HEK293 (cell line): ENCODE data around the gene ALG8.

Experiments
- CTCF ChIA-PET: fragments of 350-600 bp; formaldehyde crosslinking; extraction: SDS; loops from one replicate; lab custom pipeline; 2021; ENCODE audit warnings: antibody characterized with exemption; lab: Yijun Ruan, JAX
- POLR2A ChIA-PET: fragments of 300-600 bp; formaldehyde crosslinking; extraction: SDS; loops from one replicate; lab custom pipeline; 2020; ENCODE audit warnings: antibody characterized with exemption, inconsistent platforms; lab: Yijun Ruan, JAX
- H3K27ac ChIP-seq: fragments of 200-500 bp; sonication (Bioruptor generic); 2 replicates; pipeline ENCODE4 v1.5.1; 2014; ENCODE audit warnings: low read depth, low read length, control low read depth, inconsistent platforms; ENCODE audit errors: extremely low read depth
- H3K36me3 ChIP-seq, 2 experiments: fragments of 200-500 bp in 1 of 2; sonication (Bioruptor generic) in 1 of 2; 1 replicate in 1 of 2; 2 replicates in 1 of 2; pipeline ENCODE4 v1.5.1; 2014 to 2017; ENCODE audit warnings: inconsistent platforms in 2 of 2, low read length in 2 of 2; ENCODE audit not compliant: control insufficient read depth in 2 of 2, insufficient read depth in 1 of 2
- H3K4me1 ChIP-seq: fragments of 200-500 bp; sonication (Bioruptor generic); 2 replicates; pipeline ENCODE4 v1.5.1; 2014; ENCODE audit warnings: mild to moderate bottlenecking, low read length, inconsistent platforms; ENCODE audit not compliant: control insufficient read depth, insufficient read depth
- H3K4me3 ChIP-seq: 2 replicates; pipeline ENCODE4 v1.5.1; 2011; ENCODE audit warnings: low read depth, mild to moderate bottlenecking, control low read depth, low read length, moderate library complexity
- H3K9me3 ChIP-seq: fragments of 200-500 bp; sonication (Bioruptor generic); 2 replicates; pipeline ENCODE4 v1.5.1; 2014; ENCODE audit warnings: low read depth, low read length, inconsistent platforms; ENCODE audit not compliant: control insufficient read depth, insufficient read depth
- GLI2 ChIP-seq: fragments of 450-650 bp; formaldehyde crosslinking; IDR thresholded peaks from 2 replicates; pipeline ENCODE4; 2017; ENCODE audit warnings: missing biosample characterization, missing genetic modification characterization, low read depth, borderline replicate concordance
- SP3 ChIP-seq: fragments of 450-650 bp; formaldehyde crosslinking; IDR thresholded peaks from 2 replicates; pipeline ENCODE4 v1.5.1; 2016; ENCODE audit warnings: missing biosample characterization, missing genetic modification characterization
- ZIC2 ChIP-seq: fragments of 450-650 bp; formaldehyde crosslinking; IDR thresholded peaks from 2 replicates; pipeline ENCODE4 v1.5.1; 2016; ENCODE audit warnings: missing biosample characterization, missing genetic modification characterization
- ZNF140 ChIP-seq: fragments of 450-650 bp; formaldehyde crosslinking; IDR thresholded peaks from 2 replicates; pipeline ENCODE4 v1.5.1; 2016; ENCODE audit warnings: missing biosample characterization, missing genetic modification characterization
- ZNF335 ChIP-seq: fragments of 450-650 bp; formaldehyde crosslinking; conservative IDR thresholded peaks from 2 replicates; pipeline ENCODE4 v1.5.1; 2016; ENCODE audit warnings: missing biosample characterization, missing genetic modification characterization
- ZNF350 ChIP-seq: fragments of 450-650 bp; formaldehyde crosslinking; IDR thresholded peaks from 2 replicates; pipeline ENCODE4 v1.5.0; 2017; ENCODE audit warnings: missing biosample characterization, mild to moderate bottlenecking, missing genetic modification characterization
- ZNF426 ChIP-seq: fragments of 450-650 bp; formaldehyde crosslinking; IDR thresholded peaks from 2 replicates; pipeline ENCODE4 v1.5.1; 2017; ENCODE audit warnings: missing biosample characterization, missing genetic modification characterization, mild to moderate bottlenecking, inconsistent platforms, moderate library complexity
- ZNF514 ChIP-seq: fragments of 450-650 bp; formaldehyde crosslinking; IDR thresholded peaks from 2 replicates; pipeline ENCODE4 v1.5.1; 2016; ENCODE audit warnings: missing biosample characterization, missing genetic modification characterization
- ZNF558 ChIP-seq: fragments of 450-650 bp; formaldehyde crosslinking; IDR thresholded peaks from 2 replicates; pipeline ENCODE4 v1.5.1; 2016; ENCODE audit warnings: missing biosample characterization, missing genetic modification characterization
- ZNF777 ChIP-seq: fragments of 450-650 bp; formaldehyde crosslinking; IDR thresholded peaks from 2 replicates; pipeline ENCODE4 v1.5.1; 2017; ENCODE audit warnings: missing biosample characterization, missing genetic modification characterization, borderline replicate concordance
- TF ChIP-seq, protein P1 (sequence below): fragments of 450-650 bp; formaldehyde crosslinking; IDR thresholded peaks from 2 replicates; pipeline ENCODE4 v1.5.1; 2016; ENCODE audit warnings: missing biosample characterization, missing genetic modification characterization, borderline replicate concordance
- TF ChIP-seq, protein P2 (sequence below): fragments of 450-650 bp; formaldehyde crosslinking; IDR thresholded peaks from 2 replicates; pipeline ENCODE4 v1.5.1; 2016; ENCODE audit warnings: missing biosample characterization, missing genetic modification characterization
- TF ChIP-seq, protein P3 (sequence below): fragments of 450-650 bp; formaldehyde crosslinking; optimal IDR thresholded peaks from 2 replicates; pipeline ENCODE3; 2016; ENCODE audit warnings: missing biosample characterization, mild to moderate bottlenecking, missing genetic modification characterization
- TF ChIP-seq, protein P4 (sequence below): fragments of 450-650 bp; formaldehyde crosslinking; IDR thresholded peaks from 2 replicates; pipeline ENCODE4 v1.5.1; 2016; ENCODE audit warnings: missing biosample characterization, missing genetic modification characterization
- TF ChIP-seq, protein P5 (sequence below): fragments of 450-650 bp; formaldehyde crosslinking; IDR thresholded peaks from 2 replicates; pipeline ENCODE4 v1.5.1; 2016; ENCODE audit warnings: missing biosample characterization, missing genetic modification characterization

Gene ALG8

DNA sequence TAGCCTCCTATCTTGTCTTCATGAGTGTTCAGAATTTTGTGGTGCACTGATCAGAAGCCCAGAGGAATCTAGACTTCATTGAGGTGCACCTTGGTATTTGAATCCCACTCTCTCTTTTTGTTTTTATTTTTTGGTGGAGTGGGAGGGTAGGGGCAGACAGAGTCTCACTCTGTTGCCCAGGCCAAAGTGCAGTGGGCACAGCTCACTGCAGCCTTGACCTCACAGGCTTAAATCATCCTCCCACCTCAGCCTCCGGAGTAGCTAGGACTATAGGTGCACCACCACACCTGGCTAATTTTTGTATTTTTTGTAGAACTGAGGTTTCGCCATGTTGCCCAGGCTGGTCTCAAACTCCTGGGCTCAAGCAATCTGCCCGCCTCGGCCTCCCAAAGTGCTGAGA is 10.9 kb upstream of the ALG8 start:
- no peak overlapping the region for H3K27ac ChIP-seq
- no peaks in the 10 kb centered on the region for H3K4me1 ChIP-seq
- no peaks in the 10 kb centered on the region for H3K9me3 ChIP-seq
- CTCF ChIA-PET: interaction anchor here (0.5 to 1.2 kb wide), 3 partner anchors 104 to 707 kb away, joined by 3 to 4 read pairs (median 3); no protein-coding TSS in a partner anchor
- POLR2A ChIA-PET: interaction anchor here (0.6 kb wide), 1 partner anchor 11 kb away, joined by 3 read pairs; the partner anchor contains the start of gene ALG8
- no peak for TF ChIP-seq ZNF140 (tag by site-specific recombination)
- TF ChIP-seq, protein P1, sequence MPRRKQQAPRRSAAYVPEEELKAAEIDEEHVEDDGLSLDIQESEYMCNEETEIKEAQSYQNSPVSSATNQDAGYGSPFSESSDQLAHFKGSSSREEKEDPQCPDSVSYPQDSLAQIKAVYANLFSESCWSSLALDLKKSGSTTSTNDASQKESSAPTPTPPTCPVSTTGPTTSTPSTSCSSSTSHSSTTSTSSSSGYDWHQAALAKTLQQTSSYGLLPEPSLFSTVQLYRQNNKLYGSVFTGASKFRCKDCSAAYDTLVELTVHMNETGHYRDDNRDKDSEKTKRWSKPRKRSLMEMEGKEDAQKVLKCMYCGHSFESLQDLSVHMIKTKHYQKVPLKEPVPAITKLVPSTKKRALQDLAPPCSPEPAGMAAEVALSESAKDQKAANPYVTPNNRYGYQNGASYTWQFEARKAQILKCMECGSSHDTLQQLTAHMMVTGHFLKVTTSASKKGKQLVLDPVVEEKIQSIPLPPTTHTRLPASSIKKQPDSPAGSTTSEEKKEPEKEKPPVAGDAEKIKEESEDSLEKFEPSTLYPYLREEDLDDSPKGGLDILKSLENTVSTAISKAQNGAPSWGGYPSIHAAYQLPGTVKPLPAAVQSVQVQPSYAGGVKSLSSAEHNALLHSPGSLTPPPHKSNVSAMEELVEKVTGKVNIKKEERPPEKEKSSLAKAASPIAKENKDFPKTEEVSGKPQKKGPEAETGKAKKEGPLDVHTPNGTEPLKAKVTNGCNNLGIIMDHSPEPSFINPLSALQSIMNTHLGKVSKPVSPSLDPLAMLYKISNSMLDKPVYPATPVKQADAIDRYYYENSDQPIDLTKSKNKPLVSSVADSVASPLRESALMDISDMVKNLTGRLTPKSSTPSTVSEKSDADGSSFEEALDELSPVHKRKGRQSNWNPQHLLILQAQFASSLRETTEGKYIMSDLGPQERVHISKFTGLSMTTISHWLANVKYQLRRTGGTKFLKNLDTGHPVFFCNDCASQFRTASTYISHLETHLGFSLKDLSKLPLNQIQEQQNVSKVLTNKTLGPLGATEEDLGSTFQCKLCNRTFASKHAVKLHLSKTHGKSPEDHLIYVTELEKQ: no peak
- TF ChIP-seq ZNF514: no peak
- TF ChIP-seq, protein P2, sequence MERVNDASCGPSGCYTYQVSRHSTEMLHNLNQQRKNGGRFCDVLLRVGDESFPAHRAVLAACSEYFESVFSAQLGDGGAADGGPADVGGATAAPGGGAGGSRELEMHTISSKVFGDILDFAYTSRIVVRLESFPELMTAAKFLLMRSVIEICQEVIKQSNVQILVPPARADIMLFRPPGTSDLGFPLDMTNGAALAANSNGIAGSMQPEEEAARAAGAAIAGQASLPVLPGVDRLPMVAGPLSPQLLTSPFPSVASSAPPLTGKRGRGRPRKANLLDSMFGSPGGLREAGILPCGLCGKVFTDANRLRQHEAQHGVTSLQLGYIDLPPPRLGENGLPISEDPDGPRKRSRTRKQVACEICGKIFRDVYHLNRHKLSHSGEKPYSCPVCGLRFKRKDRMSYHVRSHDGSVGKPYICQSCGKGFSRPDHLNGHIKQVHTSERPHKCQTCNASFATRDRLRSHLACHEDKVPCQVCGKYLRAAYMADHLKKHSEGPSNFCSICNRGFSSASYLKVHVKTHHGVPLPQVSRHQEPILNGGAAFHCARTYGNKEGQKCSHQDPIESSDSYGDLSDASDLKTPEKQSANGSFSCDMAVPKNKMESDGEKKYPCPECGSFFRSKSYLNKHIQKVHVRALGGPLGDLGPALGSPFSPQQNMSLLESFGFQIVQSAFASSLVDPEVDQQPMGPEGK: no peak
- TF ChIP-seq ZIC2: no peak
- TF ChIP-seq GLI2 (tag by site-specific recombination): no peak
- no peak for TF ChIP-seq ZNF350 (tag by site-specific recombination)
- TF ChIP-seq ZNF558: no peak
- TF ChIP-seq, protein P3, sequence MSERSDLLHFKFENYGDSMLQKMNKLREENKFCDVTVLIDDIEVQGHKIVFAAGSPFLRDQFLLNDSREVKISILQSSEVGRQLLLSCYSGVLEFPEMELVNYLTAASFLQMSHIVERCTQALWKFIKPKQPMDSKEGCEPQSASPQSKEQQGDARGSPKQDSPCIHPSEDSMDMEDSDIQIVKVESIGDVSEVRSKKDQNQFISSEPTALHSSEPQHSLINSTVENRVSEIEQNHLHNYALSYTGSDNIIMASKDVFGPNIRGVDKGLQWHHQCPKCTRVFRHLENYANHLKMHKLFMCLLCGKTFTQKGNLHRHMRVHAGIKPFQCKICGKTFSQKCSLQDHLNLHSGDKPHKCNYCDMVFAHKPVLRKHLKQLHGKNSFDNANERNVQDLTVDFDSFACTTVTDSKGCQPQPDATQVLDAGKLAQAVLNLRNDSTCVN (tag by site-specific recombination): no peak
- TF ChIP-seq, protein P4, sequence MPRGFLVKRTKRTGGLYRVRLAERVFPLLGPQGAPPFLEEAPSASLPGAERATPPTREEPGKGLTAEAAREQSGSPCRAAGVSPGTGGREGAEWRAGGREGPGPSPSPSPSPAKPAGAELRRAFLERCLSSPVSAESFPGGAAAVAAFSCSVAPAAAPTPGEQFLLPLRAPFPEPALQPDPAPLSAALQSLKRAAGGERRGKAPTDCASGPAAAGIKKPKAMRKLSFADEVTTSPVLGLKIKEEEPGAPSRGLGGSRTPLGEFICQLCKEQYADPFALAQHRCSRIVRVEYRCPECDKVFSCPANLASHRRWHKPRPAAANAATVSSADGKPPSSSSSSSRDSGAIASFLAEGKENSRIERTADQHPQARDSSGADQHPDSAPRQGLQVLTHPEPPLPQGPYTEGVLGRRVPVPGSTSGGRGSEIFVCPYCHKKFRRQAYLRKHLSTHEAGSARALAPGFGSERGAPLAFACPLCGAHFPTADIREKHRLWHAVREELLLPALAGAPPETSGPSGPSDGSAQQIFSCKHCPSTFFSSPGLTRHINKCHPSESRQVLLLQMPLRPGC: no peak
- TF ChIP-seq ZNF426 (tag by site-specific recombination): no peak
- TF ChIP-seq SP3 (tag by site-specific recombination): no peak
- TF ChIP-seq, protein P5, sequence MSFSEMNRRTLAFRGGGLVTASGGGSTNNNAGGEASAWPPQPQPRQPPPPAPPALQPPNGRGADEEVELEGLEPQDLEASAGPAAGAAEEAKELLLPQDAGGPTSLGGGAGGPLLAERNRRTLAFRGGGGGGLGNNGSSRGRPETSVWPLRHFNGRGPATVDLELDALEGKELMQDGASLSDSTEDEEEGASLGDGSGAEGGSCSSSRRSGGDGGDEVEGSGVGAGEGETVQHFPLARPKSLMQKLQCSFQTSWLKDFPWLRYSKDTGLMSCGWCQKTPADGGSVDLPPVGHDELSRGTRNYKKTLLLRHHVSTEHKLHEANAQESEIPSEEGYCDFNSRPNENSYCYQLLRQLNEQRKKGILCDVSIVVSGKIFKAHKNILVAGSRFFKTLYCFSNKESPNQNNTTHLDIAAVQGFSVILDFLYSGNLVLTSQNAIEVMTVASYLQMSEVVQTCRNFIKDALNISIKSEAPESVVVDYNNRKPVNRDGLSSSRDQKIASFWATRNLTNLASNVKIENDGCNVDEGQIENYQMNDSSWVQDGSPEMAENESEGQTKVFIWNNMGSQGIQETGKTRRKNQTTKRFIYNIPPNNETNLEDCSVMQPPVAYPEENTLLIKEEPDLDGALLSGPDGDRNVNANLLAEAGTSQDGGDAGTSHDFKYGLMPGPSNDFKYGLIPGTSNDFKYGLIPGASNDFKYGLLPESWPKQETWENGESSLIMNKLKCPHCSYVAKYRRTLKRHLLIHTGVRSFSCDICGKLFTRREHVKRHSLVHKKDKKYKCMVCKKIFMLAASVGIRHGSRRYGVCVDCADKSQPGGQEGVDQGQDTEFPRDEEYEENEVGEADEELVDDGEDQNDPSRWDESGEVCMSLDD: no peak
- no peak for TF ChIP-seq ZNF335 (tag by site-specific recombination)
- TF ChIP-seq ZNF777 (tag by site-specific recombination): no peak
- peaks cover 0 to 8% of the 10 kb centered on the region in 2 experiments; a peak in 1 of 3 replicates for H3K36me3 ChIP-seq
- no peak overlapping the region for H3K4me3 ChIP-seq
